Panc1 (cell line): Measurements from ENCODE around the gene ETDA. TPM values are rescaled to one million over a fixed set of nuclear protein-coding genes. Genes with fewer than 3 reads are reported as not detected.
"Not testable (repeated sequence)": the region's sequence is repeated elsewhere in the genome, so short reads cannot be mapped to it uniquely, and the experiment has no call there.

ENCODE experiments used
- ATAC-seq: fragments of 200-7000 bp; cut with Tn5 transposase; 2 replicates; pipeline ENCODE4 v1.9.1; 2020; ENCODE audit warnings: mild to moderate bottlenecking, moderate library complexity
- BruUV-seq: library from RNA; stranded (reverse); fragments of 400-500 nt; replicated peaks from 2 replicates; lab custom pipeline; 2021; lab: Mats Ljungman, UMichigan
- CTCF ChIA-PET: fragments of 300-600 bp; sonication (Branson Sonifier 250); formaldehyde crosslinking; loops from one replicate; lab custom pipeline; 2022; ENCODE audit warnings: antibody characterized with exemption; lab: Charles Lee
- POLR2A ChIA-PET: fragments of 300-600 bp; sonication (Branson Sonifier 250); formaldehyde crosslinking; loops from one replicate; lab custom pipeline; 2022; ENCODE audit warnings: antibody characterized with exemption; lab: Charles Lee
- DNase-seq: peaks from one replicate; pipeline ENCODE4 v3.0.0-alpha.2; 2010; ENCODE audit warnings: low read depth, low spot score
- H3K27ac ChIP-seq: 2 replicates; pipeline ENCODE4 v1.5.1; 2011; ENCODE audit warnings: mild to moderate bottlenecking, low read length, inconsistent platforms
- H3K27me3 ChIP-seq: fragments of 200-500 bp; sonication (Bioruptor generic); 2 replicates; pipeline ENCODE4 v1.6.0; 2014; ENCODE audit warnings: low read length, inconsistent platforms; ENCODE audit not compliant: control insufficient read depth, insufficient read depth
- H3K36me3 ChIP-seq: fragments of 200-500 bp; sonication (Bioruptor generic); 2 replicates; pipeline ENCODE4 v1.5.1; 2014; ENCODE audit warnings: inconsistent platforms, mild to moderate bottlenecking, low read length, moderate library complexity; ENCODE audit not compliant: control insufficient read depth, insufficient read depth
- H3K4me1 ChIP-seq: 2 replicates; pipeline ENCODE4 v1.5.1; 2011; ENCODE audit warnings: inconsistent platforms, mild to moderate bottlenecking, low read length, moderate library complexity; ENCODE audit not compliant: control insufficient read depth, insufficient read depth
- H3K4me3 ChIP-seq, 2 experiments: 2 replicates each; pipeline ENCODE4 v1.5.1; 2011 to 2012; ENCODE audit warnings: low read depth in 2 of 2, low read length in 2 of 2, mild to moderate bottlenecking in 2 of 2, inconsistent platforms in 1 of 2, moderate library complexity in 1 of 2
- H3K9me3 ChIP-seq: fragments of 200-500 bp; sonication (Bioruptor generic); 2 replicates; pipeline ENCODE4 v1.5.1; 2014; ENCODE audit warnings: low read depth, mild to moderate bottlenecking, inconsistent platforms, low read length, moderate library complexity; ENCODE audit not compliant: control insufficient read depth, insufficient read depth
- CTCF ChIP-seq: fragments of 450-650 bp; IDR thresholded peaks from 2 replicates; pipeline ENCODE4 v1.5.1; 2017; ENCODE audit warnings: mild to moderate bottlenecking
- POLR2AphosphoS5 ChIP-seq: IDR thresholded peaks from 2 replicates; pipeline ENCODE4 v1.6.1; 2012; ENCODE audit warnings: mild to moderate bottlenecking, low read depth, low read length, moderate library complexity
- REST ChIP-seq, 2 experiments: IDR thresholded peaks; 2 replicates each; pipeline ENCODE4 v1.6.1; 2011 to 2012; ENCODE audit warnings: low read depth in 2 of 2, control low read depth in 1 of 2, low read length in 1 of 2, mild to moderate bottlenecking in 1 of 2, moderate library complexity in 1 of 2; ENCODE audit not compliant: insufficient read depth in 1 of 2
- SIN3A ChIP-seq: IDR thresholded peaks from 2 replicates; pipeline ENCODE4 v1.6.1; 2012; ENCODE audit warnings: low read depth, mild to moderate bottlenecking, low read length, moderate library complexity, borderline replicate concordance; ENCODE audit not compliant: insufficient read depth
- TCF7L2 ChIP-seq: IDR thresholded peaks from 2 replicates; pipeline ENCODE4 v1.6.1; 2011; ENCODE audit warnings: mild to moderate bottlenecking, low read depth, low read length, inconsistent platforms
- in situ Hi-C: cut with HindIII; loops from 2 replicates; pipeline ENCODE4 v1.10.0; 2016; ENCODE audit warnings: low sequenced_read_pairs, low pct_unique_long_range_greater_than_20kb
- intact Hi-C: fragments of 100-400 bp; cut with micrococcal nuclease; formaldehyde crosslinking; loops from one replicate; pipeline ENCODE4 v1.10.0; 2022; ENCODE audit not compliant: unreplicated experiment
- total RNA-seq: library from RNA; stranded (reverse); gene quantifications from one replicate; pipeline ENCODE4 v1.2.1, GENCODE V29; 2021; ENCODE audit not compliant: unreplicated experiment

The ETDA gene
- total RNA-seq, 1 experiment from 2014 or later = not detected

GRCh38 chrX:135256087-135256684, 4.3 kb downstream of the ETDA start:
- in situ Hi-C loops, ATAC-seq, BruUV-seq, H3K4me3 ChIP-seq, H3K9me3 ChIP-seq, H3K27me3 ChIP-seq, CTCF ChIA-PET, POLR2A ChIA-PET, H3K27ac ChIP-seq, intact Hi-C loops, DNase-seq, H3K36me3 ChIP-seq, H3K4me1 ChIP-seq: not testable (repeated sequence)

- H3K36me3 ChIP-seq = no peaks in the 10 kb centered on the region
- BruUV-seq = no TSS peak
- H3K9me3 ChIP-seq = no peaks in the 10 kb centered on the region
- intact Hi-C loops (no loop called here), in situ Hi-C loops (no loop called here)
- CTCF ChIA-PET = interaction anchor here (0.5 kb wide), 1 partner anchor 8 kb away, joined by 4 read pairs; no protein-coding TSS in a partner anchor
- ATAC-seq (no peak), DNase-seq (no peak)
- no peak overlapping the region for H3K4me3 ChIP-seq
- TF ChIP-seq TCF7L2 (no peak), POLR2AphosphoS5 (no peak), CTCF (no peak), REST (IDR thresholded peaks at IDR 0.05; ENCODE audit: insufficient read depth in 1 of 2, low read depth in 2 of 2, low read length in 1 of 2) (no peak), SIN3A (no peak)
- H3K4me1 ChIP-seq = no peaks in the 10 kb centered on the region
- POLR2A ChIA-PET = no interaction called here
- H3K27me3 ChIP-seq = no peaks in the 10 kb centered on the region
- no peak overlapping the region for H3K27ac ChIP-seq
Measured at GRCh38 chrX:135256923-135257322, 5.1 kb downstream of the ETDA start.

- no TSS peak for BruUV-seq
- Histone ChIP-seq H3K27me3 (no peaks in the 10 kb centered on the region), H3K27ac (no peak overlapping the region), H3K4me3 (no peak overlapping the region), H3K4me1 (no peaks in the 10 kb centered on the region), H3K36me3 (no peaks in the 10 kb centered on the region), H3K9me3 (no peaks in the 10 kb centered on the region)
- in situ Hi-C loops (no loop called here), intact Hi-C loops (no loop called here)
- ChIA-PET POLR2A (no interaction called here), CTCF (no interaction called here)
- DNase-seq (no peak), ATAC-seq (no peak)
- TF ChIP-seq SIN3A (no peak), TCF7L2 (no peak), REST (IDR thresholded peaks at IDR 0.05; ENCODE audit: insufficient read depth in 1 of 2, low read depth in 2 of 2, low read length in 1 of 2) (no peak), POLR2AphosphoS5 (no peak), CTCF (no peak)
Measured at GRCh38 chrX:135257469-135257868, 5.6 kb downstream of the ETDA start.

GRCh38 chrX:135260976-135261375, 9.1 kb downstream of the ETDA start:
- H3K4me3 ChIP-seq, H3K4me1 ChIP-seq, H3K27ac ChIP-seq, DNase-seq, in situ Hi-C loops, H3K36me3 ChIP-seq, H3K9me3 ChIP-seq, ATAC-seq, H3K27me3 ChIP-seq, CTCF ChIA-PET, BruUV-seq, intact Hi-C loops, POLR2A ChIA-PET: not testable (repeated sequence)
